ENCODE results near the gene LMCD1. TPM values are rescaled to one million over a fixed set of nuclear protein-coding genes. Genes with fewer than 3 reads are reported as not detected.
A peak's percentile ranks its signal among the peaks of the same experiment; 100 is the strongest.

LMCD1 gene
- total and polyA plus RNA-seq, 4 donors = 192 to 1,289 (median 381) TPM

DNA sequence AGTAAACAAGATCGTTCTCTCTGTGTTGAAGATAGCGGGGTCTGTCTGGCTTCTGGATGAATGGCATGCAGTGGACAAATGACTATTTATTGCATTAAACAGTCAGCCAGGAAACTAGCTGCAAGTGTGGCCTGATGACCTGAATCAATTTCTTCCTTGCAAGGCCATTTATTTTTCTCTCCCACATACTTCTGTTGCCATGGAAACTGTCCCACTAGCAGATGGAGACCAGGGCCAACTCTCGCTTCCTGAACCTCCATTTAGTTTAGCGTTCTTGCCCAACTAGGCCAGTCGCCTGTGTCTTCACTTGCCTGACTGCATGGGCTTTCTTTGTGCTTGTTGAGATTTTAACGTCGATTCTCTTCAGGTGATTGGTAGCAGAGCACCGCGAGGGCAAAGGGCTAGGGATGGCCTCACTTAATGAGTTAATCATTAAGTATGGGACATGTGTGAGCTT is 27.6 kb downstream of the LMCD1 start:
- peak in 1 of 2 donors; percentile 65 for DNase-seq
- 22 to 26% methylated on average over 9 of the region's 9 CpGs for WGBS, 2 donors
- intact Hi-C loops (cut with DNase I) = no loop called here
- H3K4me3 ChIP-seq (ENCODE audit: low read length in 2 of 2) = no peak overlapping the region
- no peaks in the 10 kb centered on the region for H3K27me3 ChIP-seq (ENCODE audit: control insufficient read depth in 1 of 2, insufficient read depth in 2 of 2, low read length in 1 of 2)
- ATAC-seq (ENCODE audit: low FRiP score) = peak; percentile 59
- peak overlapping the region; percentile 30 to 94 for H3K27ac ChIP-seq (ENCODE audit: low read depth in 1 of 2, low read length in 2 of 2)
- H3K4me1 ChIP-seq (ENCODE audit: control insufficient read depth in 1 of 2, insufficient read depth in 2 of 2, low read length in 2 of 2) = peaks cover 0 to 5% of the 10 kb centered on the region in 2 donors
- peaks cover 7 to 13% of the 10 kb centered on the region in 2 donors for H3K36me3 ChIP-seq (ENCODE audit: control insufficient read depth in 1 of 2, insufficient read depth in 2 of 2, low read length in 1 of 2)
- no peaks in the 10 kb centered on the region for H3K9me3 ChIP-seq (ENCODE audit: control insufficient read depth, low read length)

DNA sequence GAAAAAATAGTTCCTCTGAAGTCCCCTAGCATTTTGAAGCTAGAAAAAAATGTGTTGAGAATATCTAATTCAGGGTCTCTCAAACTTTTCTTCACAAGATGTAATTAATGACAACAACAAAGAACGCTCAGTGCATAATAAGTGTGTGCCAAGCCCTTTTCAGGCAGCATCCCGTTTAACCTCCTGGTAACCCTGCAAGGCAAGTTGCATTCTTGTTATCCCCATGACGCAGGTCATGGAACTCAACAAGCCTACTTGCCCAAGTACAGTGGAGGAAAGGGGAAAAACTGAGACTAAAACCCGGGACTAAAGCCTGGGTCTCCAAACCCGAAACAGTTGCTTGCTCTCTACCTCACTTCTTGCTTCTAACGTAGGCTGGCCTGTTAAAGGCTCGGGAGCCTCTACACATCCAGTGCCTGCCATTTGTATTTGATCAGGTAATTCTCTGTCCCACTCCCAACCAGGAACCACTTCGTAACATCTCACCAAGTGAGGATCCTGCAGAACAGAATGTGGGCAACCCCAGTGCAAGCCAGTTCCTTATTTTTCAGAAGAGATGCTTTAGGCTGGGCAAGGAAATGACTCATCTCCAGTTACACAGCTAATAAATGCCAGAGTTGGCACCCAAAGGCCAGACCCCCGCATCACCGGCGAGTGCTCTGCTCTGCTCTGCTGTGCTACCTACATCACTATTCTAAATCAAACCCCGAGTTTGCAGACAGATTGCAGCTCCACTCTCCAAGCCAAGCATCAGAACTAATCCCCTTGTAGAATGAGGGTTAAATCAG is 28.3 kb downstream of the LMCD1 start:
- Histone ChIP-seq H3K36me3 (ENCODE audit: control insufficient read depth in 1 of 2, insufficient read depth in 2 of 2, low read length in 1 of 2) (peaks cover 12 to 13% of the 10 kb centered on the region in 2 donors), H3K4me1 (ENCODE audit: control insufficient read depth in 1 of 2, insufficient read depth in 2 of 2, low read length in 2 of 2) (peaks cover 0 to 5% of the 10 kb centered on the region in 2 donors)

DNA sequence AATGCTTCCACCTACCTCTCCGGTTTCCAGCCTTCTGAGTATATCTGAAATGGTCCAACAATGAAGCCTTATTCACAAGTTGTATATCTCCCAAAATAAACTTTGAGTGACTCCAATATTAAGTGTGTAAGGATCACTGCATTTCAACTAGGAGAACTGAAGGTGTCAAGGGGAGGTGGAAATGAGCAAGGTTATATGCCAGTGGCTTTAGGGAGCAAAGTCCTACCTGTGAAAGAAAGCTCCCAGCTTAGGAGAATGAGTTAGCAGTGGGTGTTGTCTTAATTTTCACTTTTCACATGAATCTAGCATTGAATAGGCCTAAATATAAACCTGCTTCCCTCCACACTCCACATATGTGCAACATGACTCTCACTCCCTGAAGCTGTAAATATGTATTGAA is 29.0 kb downstream of the LMCD1 start:
- DNase-seq (no peak), ATAC-seq (ENCODE audit: low FRiP score) (no peak)
- no peak overlapping the region for H3K4me3 ChIP-seq (ENCODE audit: low read length in 2 of 2)
- H3K27ac ChIP-seq (ENCODE audit: low read depth in 1 of 2, low read length in 2 of 2) = peak overlapping the region; percentile 51 to 62
- intact Hi-C loops (cut with DNase I) = no loop called here
- no peaks in the 10 kb centered on the region for H3K27me3 ChIP-seq (ENCODE audit: control insufficient read depth in 1 of 2, insufficient read depth in 2 of 2, low read length in 1 of 2)
- H3K36me3 ChIP-seq (ENCODE audit: control insufficient read depth in 1 of 2, insufficient read depth in 2 of 2, low read length in 1 of 2) = peaks cover 12 to 17% of the 10 kb centered on the region in 2 donors
- H3K4me1 ChIP-seq (ENCODE audit: control insufficient read depth in 1 of 2, insufficient read depth in 2 of 2, low read length in 2 of 2) = peaks cover 0 to 5% of the 10 kb centered on the region in 2 donors
- WGBS, 2 donors = 0 to 3% methylated on average over 1 of the region's 1 CpG
- H3K9me3 ChIP-seq (ENCODE audit: control insufficient read depth, low read length) = no peaks in the 10 kb centered on the region

More for the DNA sequence above, 28.3 kb downstream of the LMCD1 start:
- 28 to 34% methylated on average over 12 of the region's 12 CpGs for WGBS, 2 donors
- Histone ChIP-seq H3K9me3 (ENCODE audit: control insufficient read depth, low read length) (no peaks in the 10 kb centered on the region), H3K27ac (ENCODE audit: low read depth in 1 of 2, low read length in 2 of 2) (peak overlapping the region in 1 of 2 donors; percentile 62), H3K27me3 (ENCODE audit: control insufficient read depth in 1 of 2, insufficient read depth in 2 of 2, low read length in 1 of 2) (no peaks in the 10 kb centered on the region), H3K4me3 (ENCODE audit: low read length in 2 of 2) (no peak overlapping the region)
- DNase-seq (peak in 1 of 2 donors; percentile 61), ATAC-seq (ENCODE audit: low FRiP score) (no peak)
- intact Hi-C loops (cut with DNase I) = no loop called here

DNA sequence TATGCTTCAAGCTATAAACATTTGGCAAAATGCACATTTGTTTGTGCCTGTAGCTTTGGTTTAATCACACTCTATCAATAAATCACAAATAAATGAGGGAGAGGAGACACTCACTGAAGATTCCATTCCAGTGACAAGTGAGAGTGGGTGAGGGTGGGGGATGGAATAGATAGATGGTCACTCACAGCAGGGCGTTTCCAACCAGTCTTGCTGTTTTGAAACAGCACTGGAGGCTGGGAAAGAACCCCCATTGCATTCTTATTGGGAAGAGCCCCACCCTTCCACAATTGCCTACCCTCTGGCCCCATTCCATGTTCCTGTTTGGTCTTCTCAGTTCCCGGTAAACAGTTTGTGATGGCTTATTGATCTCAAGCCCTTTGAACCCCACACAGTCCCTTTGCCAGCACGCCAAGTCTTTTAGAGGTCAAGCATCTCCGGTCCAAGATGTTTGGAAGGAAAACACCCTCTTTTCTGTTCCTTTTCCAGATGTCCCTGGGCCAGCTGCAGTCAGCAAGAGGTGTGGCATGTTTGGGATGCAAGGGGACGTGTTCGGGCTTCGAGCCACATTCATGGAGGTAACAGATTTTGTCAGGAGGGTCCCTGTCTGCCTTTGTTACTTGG is 30.7 kb downstream of the LMCD1 start:
- Histone ChIP-seq H3K36me3 (ENCODE audit: control insufficient read depth in 1 of 2, insufficient read depth in 2 of 2, low read length in 1 of 2) (peaks cover 17 to 20% of the 10 kb centered on the region in 2 donors), H3K27ac (ENCODE audit: low read depth in 1 of 2, low read length in 2 of 2) (peak overlapping the region in 1 of 2 donors; percentile 31), H3K4me1 (ENCODE audit: control insufficient read depth in 1 of 2, insufficient read depth in 2 of 2, low read length in 2 of 2) (peaks cover 0 to 3% of the 10 kb centered on the region in 2 donors), H3K9me3 (ENCODE audit: control insufficient read depth, low read length) (no peaks in the 10 kb centered on the region), H3K27me3 (ENCODE audit: control insufficient read depth in 1 of 2, insufficient read depth in 2 of 2, low read length in 1 of 2) (no peaks in the 10 kb centered on the region), H3K4me3 (ENCODE audit: low read length in 2 of 2) (no peak overlapping the region)
- ATAC-seq (ENCODE audit: low FRiP score) (peak; percentile 36), DNase-seq (no peak)
- 24 to 31% methylated on average over 7 of the region's 7 CpGs for WGBS, 2 donors
- intact Hi-C loops (cut with DNase I) = no loop called here

DNA sequence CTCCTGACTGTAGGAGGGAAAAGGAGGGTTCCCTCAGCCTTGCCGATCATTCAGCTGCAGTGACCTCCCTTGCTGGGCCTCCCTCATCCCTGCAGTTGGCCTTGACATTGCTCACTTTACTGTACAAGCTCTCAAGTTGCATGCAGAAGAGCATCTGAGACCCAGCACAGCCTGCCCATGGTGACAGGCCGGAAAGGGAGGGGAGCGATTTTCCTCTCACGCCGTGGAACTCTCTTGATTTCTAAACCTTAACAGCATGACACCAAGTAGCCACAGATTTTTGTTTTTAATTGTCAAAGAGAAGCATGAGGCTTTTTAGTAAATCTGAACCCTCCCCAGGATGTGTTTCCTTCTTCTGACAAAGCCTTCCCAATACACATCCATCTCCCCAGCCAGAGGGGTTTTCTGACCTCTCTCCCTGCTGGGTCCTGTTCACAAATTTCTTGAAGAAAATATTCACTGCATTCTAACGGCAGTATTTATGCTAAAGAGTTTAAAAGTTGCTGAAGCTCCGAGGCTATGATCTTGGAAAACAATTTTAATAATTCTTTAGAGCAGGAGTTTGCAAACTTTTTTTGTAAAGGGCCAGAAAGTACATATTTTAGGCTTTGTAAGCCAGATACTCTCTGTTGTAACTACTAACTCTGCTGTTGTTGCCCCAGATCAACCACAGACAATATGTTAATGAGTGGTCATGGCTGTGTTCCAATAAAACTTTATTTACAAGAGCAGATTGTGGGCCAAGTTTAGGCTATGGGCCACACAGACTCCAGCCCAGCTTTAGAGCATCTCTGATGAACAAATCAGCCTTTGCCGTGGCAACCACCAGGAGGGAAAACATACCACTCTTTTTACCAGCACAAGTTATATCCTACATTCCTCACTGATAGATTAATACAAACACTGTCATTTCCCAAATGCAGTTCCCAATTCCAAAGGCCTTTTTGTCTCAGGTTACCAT is 34.8 kb downstream of the LMCD1 start:
- no peak for ATAC-seq (ENCODE audit: low FRiP score)
- H3K36me3 ChIP-seq (ENCODE audit: control insufficient read depth in 1 of 2, insufficient read depth in 2 of 2, low read length in 1 of 2) = peaks cover 11 to 30% of the 10 kb centered on the region in 2 donors
- WGBS, 2 donors = 67 to 74% methylated on average over 8 of the region's 8 CpGs

DNA sequence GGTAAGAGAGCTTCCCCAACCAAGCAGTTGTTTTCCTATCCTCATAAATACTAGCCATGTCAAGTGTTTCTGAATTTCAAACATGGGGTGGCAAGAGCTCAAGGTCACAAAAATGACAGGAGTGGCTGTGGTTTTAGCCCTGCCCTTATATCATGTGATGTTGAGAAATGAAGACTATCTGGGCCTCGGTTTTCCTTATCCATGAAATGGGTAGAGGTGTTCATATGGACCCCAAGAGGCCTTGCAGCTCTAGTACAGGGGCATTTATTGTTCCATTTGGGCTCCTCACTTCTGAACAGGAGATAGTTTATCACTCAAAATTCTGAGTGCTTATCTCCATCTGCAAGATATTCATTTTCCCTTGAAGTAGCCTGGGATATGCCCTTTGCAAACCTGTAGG is 35.8 kb downstream of the LMCD1 start:
- H3K4me1 ChIP-seq (ENCODE audit: control insufficient read depth in 1 of 2, insufficient read depth in 2 of 2, low read length in 2 of 2) = peaks cover 0 to 3% of the 10 kb centered on the region in 2 donors
- intact Hi-C loops (cut with DNase I) = no loop called here
- peaks cover 11 to 34% of the 10 kb centered on the region in 2 donors for H3K36me3 ChIP-seq (ENCODE audit: control insufficient read depth in 1 of 2, insufficient read depth in 2 of 2, low read length in 1 of 2)
- H3K4me3 ChIP-seq (ENCODE audit: low read length in 2 of 2) = no peak overlapping the region
- DNase-seq (no peak), ATAC-seq (ENCODE audit: low FRiP score) (no peak)
- H3K9me3 ChIP-seq (ENCODE audit: control insufficient read depth, low read length) = no peaks in the 10 kb centered on the region
- H3K27me3 ChIP-seq (ENCODE audit: control insufficient read depth in 1 of 2, insufficient read depth in 2 of 2, low read length in 1 of 2) = no peaks in the 10 kb centered on the region
- 92 to 96% methylated on average over 1 of the region's 1 CpG for WGBS, 2 donors
- H3K27ac ChIP-seq (ENCODE audit: low read depth in 1 of 2, low read length in 2 of 2) = peak overlapping the region; percentile 0 to 21

More for the DNA sequence above, 34.8 kb downstream of the LMCD1 start:
- no peaks in the 10 kb centered on the region for H3K9me3 ChIP-seq (ENCODE audit: control insufficient read depth, low read length)
- peak overlapping the region in 1 of 2 donors; percentile 1 for H3K27ac ChIP-seq (ENCODE audit: low read depth in 1 of 2, low read length in 2 of 2)
- H3K4me3 ChIP-seq (ENCODE audit: low read length in 2 of 2) = no peak overlapping the region
- peaks cover 0 to 3% of the 10 kb centered on the region in 2 donors for H3K4me1 ChIP-seq (ENCODE audit: control insufficient read depth in 1 of 2, insufficient read depth in 2 of 2, low read length in 2 of 2)
- DNase-seq = no peak
- intact Hi-C loops (cut with DNase I) = no loop called here
- no peaks in the 10 kb centered on the region for H3K27me3 ChIP-seq (ENCODE audit: control insufficient read depth in 1 of 2, insufficient read depth in 2 of 2, low read length in 1 of 2)

DNA sequence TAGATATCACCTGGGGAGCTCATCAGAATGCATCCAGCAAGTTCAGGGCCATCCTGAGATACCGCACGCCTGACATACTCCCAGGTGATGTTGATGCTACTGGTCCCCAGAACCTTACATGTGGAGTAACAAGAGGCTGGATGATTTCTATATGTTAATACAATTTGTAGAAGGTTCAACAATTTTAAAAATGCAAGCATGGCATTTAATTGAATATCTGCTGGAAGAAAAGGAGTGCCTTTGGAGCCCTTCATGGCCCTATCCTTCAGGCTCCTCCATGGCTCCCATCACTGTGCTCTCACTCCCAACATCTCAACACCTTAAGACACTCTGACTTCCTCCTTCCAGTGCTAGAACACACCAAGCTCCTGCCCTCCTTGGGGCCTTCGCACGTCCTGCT is 36.6 kb downstream of the LMCD1 start:
- Histone ChIP-seq H3K4me1 (ENCODE audit: control insufficient read depth in 1 of 2, insufficient read depth in 2 of 2, low read length in 2 of 2) (no peaks in the 10 kb centered on the region), H3K27me3 (ENCODE audit: control insufficient read depth in 1 of 2, insufficient read depth in 2 of 2, low read length in 1 of 2) (no peaks in the 10 kb centered on the region), H3K4me3 (ENCODE audit: low read length in 2 of 2) (no peak overlapping the region), H3K36me3 (ENCODE audit: control insufficient read depth in 1 of 2, insufficient read depth in 2 of 2, low read length in 1 of 2) (peaks cover 11 to 30% of the 10 kb centered on the region in 2 donors), H3K27ac (ENCODE audit: low read depth in 1 of 2, low read length in 2 of 2) (peak overlapping the region in 1 of 2 donors; percentile 73), H3K9me3 (ENCODE audit: control insufficient read depth, low read length) (no peaks in the 10 kb centered on the region)
- intact Hi-C loops (cut with DNase I) = no loop called here
- 91% methylated on average over 4 of the region's 4 CpGs for WGBS, 2 donors
- ATAC-seq (ENCODE audit: low FRiP score) (no peak), DNase-seq (no peak)

DNA sequence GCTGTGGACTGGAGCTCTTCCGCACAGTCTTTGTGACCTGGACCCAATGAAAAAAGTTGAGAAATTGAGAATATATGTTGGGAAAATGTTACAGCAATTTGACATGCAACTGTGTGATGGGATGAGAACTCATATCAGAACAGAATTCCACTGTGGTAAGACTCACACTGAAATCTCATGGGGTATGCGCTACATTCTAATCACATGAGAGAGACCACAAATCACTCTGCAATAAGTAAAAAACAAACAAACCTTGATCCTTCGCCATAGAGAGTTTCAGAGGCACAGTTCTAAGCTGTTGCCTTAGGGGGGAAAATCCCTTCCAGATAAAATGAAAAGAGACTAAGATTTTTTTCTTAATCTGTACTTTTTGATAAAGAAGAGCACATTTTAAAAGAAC is 37.3 kb downstream of the LMCD1 start:
- 72 to 77% methylated on average over 3 of the region's 3 CpGs for WGBS, 2 donors
- Histone ChIP-seq H3K27ac (ENCODE audit: low read depth in 1 of 2, low read length in 2 of 2) (peak overlapping the region in 1 of 2 donors; percentile 21), H3K9me3 (ENCODE audit: control insufficient read depth, low read length) (no peaks in the 10 kb centered on the region), H3K27me3 (ENCODE audit: control insufficient read depth in 1 of 2, insufficient read depth in 2 of 2, low read length in 1 of 2) (no peaks in the 10 kb centered on the region), H3K4me3 (ENCODE audit: low read length in 2 of 2) (no peak overlapping the region), H3K36me3 (ENCODE audit: control insufficient read depth in 1 of 2, insufficient read depth in 2 of 2, low read length in 1 of 2) (peaks cover 11 to 33% of the 10 kb centered on the region in 2 donors), H3K4me1 (ENCODE audit: control insufficient read depth in 1 of 2, insufficient read depth in 2 of 2, low read length in 2 of 2) (no peaks in the 10 kb centered on the region)
- DNase-seq = no peak
- ATAC-seq (ENCODE audit: low FRiP score) = no peak
- intact Hi-C loops (cut with DNase I) = no loop called here
